K562 (cell line): ENCODE measurements around the gene TENT4A. TPM values are rescaled to one million over a fixed set of nuclear protein-coding genes. Genes with fewer than 3 reads are reported as not detected.

Source experiments
- ATAC-seq: fragments of 200-7000 bp; cut with Tn5 transposase; 3 replicates; pipeline ENCODE4 v1.9.1; 2020; ENCODE audit warnings: moderate library complexity
- BruUV-seq: library from RNA; stranded (reverse); fragments of 400-500 nt; replicated peaks from 2 replicates; lab custom pipeline; 2021; lab: Mats Ljungman, UMichigan
- CTCF ChIA-PET: fragments of 300-600 bp; formaldehyde crosslinking; extraction: SDS; loops from one replicate; lab custom pipeline; 2021; ENCODE audit warnings: low intra/inter-chr PET ratio; lab: Yijun Ruan, JAX
- POLR2A ChIA-PET: fragments of 300-600, 350-650 bp; sonication (Branson Sonifier 250); formaldehyde crosslinking; extraction: SDS; loops from one replicate; lab custom pipeline; 2021; ENCODE audit warnings: antibody characterized with exemption, inconsistent platforms; lab: Yijun Ruan, JAX
- DNase-seq, 4 experiments: peaks; one replicate each; pipeline versions ENCODE4 v3.0.0 to v3.0.0-alpha.2; 2011 to 2018; ENCODE audit warnings: low spot score in 3 of 4, mixed read lengths in 3 of 4; ENCODE audit errors: extremely low read depth in 1 of 4
- FAIRE-seq: peaks from 2 replicates; lab custom pipeline; 2011; peaks lifted over from hg19 to GRCh38; lab: Jason Lieb, UNC
- H2AFZ ChIP-seq: 2 replicates; pipeline ENCODE4 v1.6.0; 2011; ENCODE audit warnings: low read depth, low read length, control low read depth, inconsistent platforms
- H3K27ac ChIP-seq: fragments of 200-600 bp; 3 replicates; pipeline ENCODE4 v1.8.0; 2011; ENCODE audit warnings: low read depth, mild to moderate bottlenecking, control low read depth, inconsistent platforms, low read length, moderate library complexity, mixed read lengths; ENCODE audit errors: extremely low read depth
- H3K27me3 ChIP-seq, 2 experiments: fragments of 300-600 bp in 1 of 2; 2 replicates in 1 of 2; 3 replicates in 1 of 2; pipeline versions ENCODE4 v1.6.0 to v1.8.0; 2011; ENCODE audit warnings: inconsistent platforms in 2 of 2, low read length in 2 of 2, mild to moderate bottlenecking in 1 of 2, mixed read lengths in 1 of 2, moderate library complexity in 1 of 2; ENCODE audit not compliant: control insufficient read depth in 2 of 2, insufficient read depth in 2 of 2
- H3K36me3 ChIP-seq: fragments of 300-600 bp; 3 replicates; pipeline ENCODE4 v1.8.0; 2011; ENCODE audit warnings: mild to moderate bottlenecking, low read length, inconsistent platforms; ENCODE audit not compliant: control insufficient read depth, insufficient read depth
- H3K4me1 ChIP-seq, 2 experiments: fragments of 200-600 bp in 1 of 2; replicated peaks in 1 of 2; 2 replicates in 1 of 2; 3 replicates in 1 of 2; pipeline versions ENCODE4 v1.5.1 to v1.8.0; 2011; ENCODE audit warnings: inconsistent platforms in 2 of 2, low read length in 2 of 2, mild to moderate bottlenecking in 1 of 2, mixed read lengths in 1 of 2, moderate library complexity in 1 of 2; ENCODE audit not compliant: control insufficient read depth in 2 of 2, insufficient read depth in 2 of 2
- H3K4me2 ChIP-seq: 2 replicates; pipeline ENCODE4 v1.6.1; 2011; ENCODE audit warnings: low read length, control low read depth, inconsistent platforms, mixed read lengths; ENCODE audit not compliant: insufficient read depth
- H3K4me3 ChIP-seq: fragments of 200-600 bp; sonication (generic), shearing (Covaris generic); 2 replicates; pipeline ENCODE4 v1.5.1; 2016; ENCODE audit warnings: control low read depth, inconsistent platforms
- H3K79me2 ChIP-seq: fragments of 200-600 bp; 3 replicates; pipeline ENCODE4 v1.8.0; 2011; ENCODE audit warnings: low read length, inconsistent platforms; ENCODE audit not compliant: control insufficient read depth, insufficient read depth
- H3K9ac ChIP-seq, 2 experiments: 2 replicates each; pipeline versions ENCODE4 v1.6.0 to v1.6.1; 2011; ENCODE audit warnings: low read depth in 2 of 2, low read length in 2 of 2, control low read depth in 1 of 2, inconsistent platforms in 1 of 2, mild to moderate bottlenecking in 1 of 2, mixed read lengths in 1 of 2; ENCODE audit not compliant: insufficient read depth in 1 of 2
- H3K9me1 ChIP-seq: one replicate; pipeline ENCODE4 v1.6.0; 2011; ENCODE audit warnings: inconsistent platforms, mild to moderate bottlenecking, low read length, moderate library complexity; ENCODE audit not compliant: control insufficient read depth, insufficient read depth
- H3K9me3 ChIP-seq: replicated peaks from 2 replicates; pipeline ENCODE4 v1.5.1; 2011; ENCODE audit warnings: low read depth, low read length, inconsistent platforms; ENCODE audit not compliant: control insufficient read depth, insufficient read depth
- H4K20me1 ChIP-seq: replicated peaks from 2 replicates; pipeline ENCODE4 v1.6.1; 2011; ENCODE audit warnings: low read length, inconsistent platforms, mixed read lengths; ENCODE audit not compliant: control insufficient read depth, insufficient read depth
- E2F3 ChIP-seq: fragments of 250-450 bp; sonication (Bioruptor Pico); IDR thresholded peaks from 2 replicates; pipeline ENCODE4 v1.4.0; 2020; ENCODE audit warnings: mild to moderate bottlenecking
- FUS ChIP-seq: fragments of 200-400 bp; formaldehyde crosslinking; optimal IDR thresholded peaks from 2 replicates; pipeline ENCODE3; 2017; ENCODE audit warnings: low read depth, low read length
- RBM25 ChIP-seq: fragments of 200-400 bp; formaldehyde crosslinking; IDR thresholded peaks from 2 replicates; pipeline ENCODE4 v1.6.1; 2018; ENCODE audit warnings: low read length, low read depth, moderate library complexity; ENCODE audit not compliant: severe bottlenecking
- ZNF134 ChIP-seq: fragments of 250-450 bp; sonication (Bioruptor Pico); conservative IDR thresholded peaks from 2 replicates; pipeline ENCODE4 v1.4.0; 2020
- ZNF174 ChIP-seq: fragments of 250-450 bp; sonication (Bioruptor Pico); IDR thresholded peaks from 2 replicates; pipeline ENCODE4 v1.4.0; 2020; ENCODE audit warnings: mild to moderate bottlenecking
- ZNF764 ChIP-seq: fragments of 250-450 bp; sonication (Bioruptor Pico); IDR thresholded peaks from 2 replicates; pipeline ENCODE4 v1.4.0; 2020; ENCODE audit warnings: low read depth, mild to moderate bottlenecking, moderate library complexity
- WGBS: fragments of 100-300 bp; shearing (Covaris generic); methylation state at CpG from one replicate; pipeline ENCODE4 v1.1.6; 2016; ENCODE audit warnings: low coverage, mixed read lengths; ENCODE audit not compliant: insufficient coverage; ENCODE audit errors: missing lambda C conversion rate; 5-methylcytosine and 5-hydroxymethylcytosine counted together
- in situ Hi-C: fragments of 300-500 bp; cut with MboI; formaldehyde crosslinking; loops from 4 replicates; pipeline ENCODE4 v1.15.0; 2018; ENCODE audit warnings: inconsistent platforms, mixed read lengths
- intact Hi-C: fragments of 100-400 bp; cut with micrococcal nuclease; formaldehyde crosslinking; loops from 2 replicates; pipeline ENCODE4 v1.14.2; 2022
- polyA plus RNA-seq, 8 experiments: library from polyadenylated mRNA; depleted of rRNA in 4 of 8; stranded (reverse) in 5 of 8; unstranded in 3 of 8; fragments of >200 nt; fragmentation: Nextera tagmentation in 2 of 8; fragmentation: Illumina TruSeq in 1 of 8; extraction: Ambion mirVana in 2 of 8; extraction: Trizol in 1 of 8; gene quantifications; 2 replicates each; pipeline versions ENCODE4 v1.2.1 to v1.2.3, GENCODE V29; 2011 to 2014; ENCODE audit warnings: inconsistent platforms in 1 of 8, missing spikeins in 1 of 8
- total RNA-seq, 7 experiments: library from RNA; depleted of rRNA in 6 of 7; stranded (reverse); fragments of >200 nt in 6 of 7; fragmentation: Illumina TruSeq in 2 of 7; extraction: Trizol in 2 of 7; gene quantifications; 2 replicates each; pipeline versions ENCODE4 v1.2.1 to v1.2.3, GENCODE V29; 2011 to 2021; ENCODE audit warnings: low replicate concordance in 1 of 7
- TF ChIP-seq, protein P1 (sequence below): fragments of 450-650 bp; formaldehyde crosslinking; conservative IDR thresholded peaks from 2 replicates; pipeline ENCODE4 v1.4.0; 2022; ENCODE audit warnings: mild to moderate bottlenecking, missing genetic modification characterization
- TF ChIP-seq, protein P2 (sequence below): sonication (generic); formaldehyde crosslinking; IDR thresholded peaks from 2 replicates; pipeline ENCODE4 v1.8.1; 2023; ENCODE audit warnings: missing genetic modification reagents, mild to moderate bottlenecking, borderline replicate concordance

The TENT4A gene
- total and polyA plus RNA-seq, 9 of the 15 experiments (the other 6 are each of a cell fraction or from before 2014, with no cell fraction given), result 1.3 to 27.3 (median 13.0) TPM

DNA sequence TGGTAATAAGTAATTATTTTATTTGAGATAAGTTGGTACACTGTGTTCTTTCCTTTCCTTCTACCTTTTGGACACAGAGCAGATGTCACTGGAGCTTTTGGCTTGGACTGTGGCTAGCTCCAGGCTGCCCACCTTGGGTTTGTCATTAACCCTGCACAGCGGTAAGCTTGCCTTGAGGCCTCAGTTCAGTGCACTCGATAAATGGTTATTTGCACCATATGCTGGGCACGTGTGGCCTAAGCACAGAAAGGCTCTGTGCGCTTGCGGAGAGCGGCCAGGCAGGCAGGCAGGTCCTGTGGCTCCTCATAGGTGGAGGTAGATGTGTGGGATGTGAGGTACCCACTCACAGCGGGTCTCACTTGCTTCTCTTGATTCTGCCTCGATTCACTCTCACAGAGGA, 30.0 kb upstream of the TENT4A start:
- FAIRE-seq, result no peak
- POLR2A ChIA-PET, result interaction anchor here (1.1 kb wide), 1 partner anchor 10 kb away, joined by 3 read pairs; no protein-coding TSS in a partner anchor
- DNase-seq, result no peak
- TF ChIP-seq ZNF174 (no peak), ZNF764 (CRISPR knock-in tag) (no peak)
- TF ChIP-seq, protein P1, sequence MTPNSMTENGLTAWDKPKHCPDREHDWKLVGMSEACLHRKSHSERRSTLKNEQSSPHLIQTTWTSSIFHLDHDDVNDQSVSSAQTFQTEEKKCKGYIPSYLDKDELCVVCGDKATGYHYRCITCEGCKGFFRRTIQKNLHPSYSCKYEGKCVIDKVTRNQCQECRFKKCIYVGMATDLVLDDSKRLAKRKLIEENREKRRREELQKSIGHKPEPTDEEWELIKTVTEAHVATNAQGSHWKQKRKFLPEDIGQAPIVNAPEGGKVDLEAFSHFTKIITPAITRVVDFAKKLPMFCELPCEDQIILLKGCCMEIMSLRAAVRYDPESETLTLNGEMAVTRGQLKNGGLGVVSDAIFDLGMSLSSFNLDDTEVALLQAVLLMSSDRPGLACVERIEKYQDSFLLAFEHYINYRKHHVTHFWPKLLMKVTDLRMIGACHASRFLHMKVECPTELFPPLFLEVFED, result no peak
- Histone ChIP-seq H3K4me1 (no peaks in the 10 kb centered on the region; a peak in 2 of 5 replicates), H3K9ac (no peak overlapping the region), H3K79me2 (no peaks in the 10 kb centered on the region), H3K4me2 (no peak overlapping the region), H2AFZ (no peak overlapping the region), H4K20me1 (0 out of 2 replicates have a peak, but pooled peaks cover 2% of the 10 kb centered on the region), H3K9me3 (no peaks in the 10 kb centered on the region), H3K9me1 (no peaks in the 10 kb centered on the region), H3K36me3 (no peaks in the 10 kb centered on the region), H3K27ac (no peak overlapping the region), H3K4me3 (no peak overlapping the region), H3K27me3 (peaks cover 34 to 45% of the 10 kb centered on the region in 2 experiments)
- in situ Hi-C loops, result no loop called here
- WGBS, result 6% methylated on average over 8 of the region's 8 CpGs
- CTCF ChIA-PET, result no interaction called here
- no peak for ATAC-seq
- no TSS peak for BruUV-seq
- intact Hi-C loops, result no loop called here

DNA sequence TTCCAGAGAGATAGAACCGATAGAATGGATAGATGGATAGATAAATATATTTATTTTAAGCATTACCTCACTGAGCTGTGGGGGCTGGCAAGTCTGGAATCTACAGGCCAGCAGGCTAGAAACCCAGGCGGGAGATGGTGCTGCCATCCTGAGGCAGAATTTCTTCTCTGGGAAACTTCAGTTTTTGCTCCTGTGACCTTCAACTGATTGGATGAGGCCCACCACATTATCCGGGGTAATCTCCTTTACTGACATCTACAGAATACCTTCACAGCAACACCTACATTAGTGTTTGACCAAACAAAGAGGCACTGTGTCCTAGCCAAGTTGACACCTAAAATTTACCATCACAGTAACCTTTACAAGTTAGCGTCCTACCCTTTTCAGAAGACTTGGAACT, 29.2 kb upstream of the TENT4A start:
- H3K79me2 ChIP-seq, result no peaks in the 10 kb centered on the region
- no peaks in the 10 kb centered on the region for H3K9me1 ChIP-seq
- H3K36me3 ChIP-seq, result no peaks in the 10 kb centered on the region
- no peaks in the 10 kb centered on the region for H3K9me3 ChIP-seq
- ChIA-PET CTCF (no interaction called here), POLR2A (no interaction called here)
- H3K4me3 ChIP-seq, result no peak overlapping the region
- intact Hi-C loops (no loop called here), in situ Hi-C loops (no loop called here)
- 0 out of 2 replicates have a peak, but pooled peaks cover 2% of the 10 kb centered on the region for H4K20me1 ChIP-seq
- peaks cover 34 to 45% of the 10 kb centered on the region in 2 experiments for H3K27me3 ChIP-seq
- no peak for FAIRE-seq
- no peak overlapping the region for H3K27ac ChIP-seq
- H3K4me1 ChIP-seq, result no peaks in the 10 kb centered on the region; a peak in 2 of 5 replicates
- H2AFZ ChIP-seq, result no peak overlapping the region
- ATAC-seq, result no peak
- no peak overlapping the region for H3K9ac ChIP-seq
- H3K4me2 ChIP-seq, result no peak overlapping the region
- DNase-seq, result no peak
- no TSS peak for BruUV-seq
- 1% methylated on average over 4 of the region's 4 CpGs for WGBS
- TF ChIP-seq E2F3 (CRISPR knock-in tag) (no peak), ZNF174 (no peak), RBM25 (peak; percentile 76), FUS (no peak), ZNF134 (CRISPR knock-in tag) (peak; percentile 96)
- TF ChIP-seq, protein P2, sequence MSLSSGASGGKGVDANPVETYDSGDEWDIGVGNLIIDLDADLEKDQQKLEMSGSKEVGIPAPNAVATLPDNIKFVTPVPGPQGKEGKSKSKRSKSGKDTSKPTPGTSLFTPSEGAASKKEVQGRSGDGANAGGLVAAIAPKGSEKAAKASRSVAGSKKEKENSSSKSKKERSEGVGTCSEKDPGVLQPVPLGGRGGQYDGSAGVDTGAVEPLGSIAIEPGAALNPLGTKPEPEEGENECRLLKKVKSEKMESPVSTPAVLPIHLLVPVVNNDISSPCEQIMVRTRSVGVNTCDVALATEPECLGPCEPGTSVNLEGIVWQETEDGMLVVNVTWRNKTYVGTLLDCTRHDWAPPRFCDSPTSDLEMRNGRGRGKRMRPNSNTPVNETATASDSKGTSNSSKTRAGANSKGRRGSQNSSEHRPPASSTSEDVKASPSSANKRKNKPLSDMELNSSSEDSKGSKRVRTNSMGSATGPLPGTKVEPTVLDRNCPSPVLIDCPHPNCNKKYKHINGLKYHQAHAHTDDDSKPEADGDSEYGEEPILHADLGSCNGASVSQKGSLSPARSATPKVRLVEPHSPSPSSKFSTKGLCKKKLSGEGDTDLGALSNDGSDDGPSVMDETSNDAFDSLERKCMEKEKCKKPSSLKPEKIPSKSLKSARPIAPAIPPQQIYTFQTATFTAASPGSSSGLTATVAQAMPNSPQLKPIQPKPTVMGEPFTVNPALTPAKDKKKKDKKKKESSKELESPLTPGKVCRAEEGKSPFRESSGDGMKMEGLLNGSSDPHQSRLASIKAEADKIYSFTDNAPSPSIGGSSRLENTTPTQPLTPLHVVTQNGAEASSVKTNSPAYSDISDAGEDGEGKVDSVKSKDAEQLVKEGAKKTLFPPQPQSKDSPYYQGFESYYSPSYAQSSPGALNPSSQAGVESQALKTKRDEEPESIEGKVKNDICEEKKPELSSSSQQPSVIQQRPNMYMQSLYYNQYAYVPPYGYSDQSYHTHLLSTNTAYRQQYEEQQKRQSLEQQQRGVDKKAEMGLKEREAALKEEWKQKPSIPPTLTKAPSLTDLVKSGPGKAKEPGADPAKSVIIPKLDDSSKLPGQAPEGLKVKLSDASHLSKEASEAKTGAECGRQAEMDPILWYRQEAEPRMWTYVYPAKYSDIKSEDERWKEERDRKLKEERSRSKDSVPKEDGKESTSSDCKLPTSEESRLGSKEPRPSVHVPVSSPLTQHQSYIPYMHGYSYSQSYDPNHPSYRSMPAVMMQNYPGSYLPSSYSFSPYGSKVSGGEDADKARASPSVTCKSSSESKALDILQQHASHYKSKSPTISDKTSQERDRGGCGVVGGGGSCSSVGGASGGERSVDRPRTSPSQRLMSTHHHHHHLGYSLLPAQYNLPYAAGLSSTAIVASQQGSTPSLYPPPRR, result no peak
